A673 (cell line): Measurements from ENCODE around the gene NEO1.

Source experiments
- CTCF ChIP-seq: fragments of 300-800, 200-600 bp; sonication (generic); conservative IDR thresholded peaks from 2 replicates; pipeline ENCODE4 v1.5.1; 2017; ENCODE audit warnings: low read depth, mild to moderate bottlenecking, antibody characterized with exemption, low read length, moderate library complexity, mixed read lengths
- EZH2 ChIP-seq: fragments of 200-600 bp; sonication (generic); IDR thresholded peaks from 2 replicates; pipeline ENCODE4 v1.6.1; 2017; ENCODE audit warnings: borderline replicate concordance, low read depth, mild to moderate bottlenecking, mixed read lengths, antibody characterized with exemption, low read length; ENCODE audit not compliant: poor library complexity, severe bottlenecking

- TF ChIP-seq CTCF (no peak), EZH2 (no peak)
Observed at GRCh38 chr15:73019154-73019553, 33.1 kb upstream of the NEO1 start.
